PC-3 (cell line): ENCODE data around the gene EN1. TPM values are rescaled to one million over a fixed set of nuclear protein-coding genes. Genes with fewer than 3 reads are reported as not detected.

Experiments
- ATAC-seq: fragments of 200-7000 bp; cut with Tn5 transposase; 2 replicates; pipeline ENCODE4 v1.9.1; 2020; ENCODE audit warnings: mild to moderate bottlenecking, moderate library complexity
- BruUV-seq: library from RNA; stranded (reverse); fragments of 400-500 nt; replicated peaks from 2 replicates; lab custom pipeline; 2021; lab: Mats Ljungman, UMichigan
- CTCF ChIA-PET: fragments of 300-600 bp; sonication (Branson Sonifier 250); formaldehyde crosslinking; loops from one replicate; lab custom pipeline; 2022; ENCODE audit warnings: antibody characterized with exemption; lab: Charles Lee
- POLR2A ChIA-PET: fragments of 300-600 bp; sonication (Branson Sonifier 250); formaldehyde crosslinking; loops from one replicate; lab custom pipeline; 2022; ENCODE audit warnings: antibody characterized with exemption; ENCODE audit not compliant: unreplicated experiment; lab: Charles Lee
- DNase-seq: peaks from one replicate; pipeline ENCODE4 v3.0.0-alpha.2; 2015
- H2AFZ ChIP-seq: fragments of 300-600 bp; sonication (generic); 2 replicates; pipeline ENCODE4 v1.6.0; 2016; ENCODE audit warnings: antibody characterized with exemption, low read length
- H3F3A ChIP-seq: fragments of 300-600 bp; sonication (generic); one replicate; pipeline ENCODE4 v1.6.0; 2017; ENCODE audit warnings: antibody characterized with exemption, low read length, control low read depth, mild to moderate bottlenecking; ENCODE audit not compliant: unreplicated experiment
- H3K27ac ChIP-seq: fragments of 300-600 bp; sonication (generic); 2 replicates; pipeline ENCODE4 v1.5.1; 2016; ENCODE audit warnings: mild to moderate bottlenecking, low read length
- H3K27me3 ChIP-seq: fragments of 300-600 bp; sonication (generic); 2 replicates; pipeline ENCODE4 v1.6.1; 2016; ENCODE audit warnings: low read length, mixed read lengths
- H3K36me3 ChIP-seq: fragments of 300-600 bp; sonication (generic); 2 replicates; pipeline ENCODE4 v1.6.1; 2016; ENCODE audit warnings: low read depth, mixed run types, low read length, mixed read lengths
- H3K4me1 ChIP-seq: fragments of 300-600 bp; sonication (generic); 2 replicates; pipeline ENCODE4 v1.5.1; 2016; ENCODE audit warnings: low read length; ENCODE audit not compliant: insufficient read depth
- H3K4me2 ChIP-seq: fragments of 300-600 bp; sonication (generic); 2 replicates; pipeline ENCODE4 v1.6.0; 2016; ENCODE audit warnings: low read length
- H3K4me3 ChIP-seq: fragments of 300-600 bp; sonication (generic); 2 replicates; pipeline ENCODE4 v1.5.1; 2016; ENCODE audit warnings: mild to moderate bottlenecking, low read length, mixed read lengths
- H3K79me2 ChIP-seq: fragments of 300-600 bp; sonication (generic); 2 replicates; pipeline ENCODE4 v1.6.1; 2017; ENCODE audit warnings: low read length, mixed read lengths
- H3K9ac ChIP-seq: fragments of 300-600 bp; sonication (generic); 2 replicates; pipeline ENCODE4 v1.6.0; 2016; ENCODE audit warnings: mild to moderate bottlenecking, low read length
- H3K9me2 ChIP-seq: fragments of 300-600 bp; sonication (generic); replicated peaks from 2 replicates; pipeline ENCODE4 v1.6.1; 2016; ENCODE audit warnings: mixed run types, low read length, mixed read lengths
- H3K9me3 ChIP-seq: fragments of 300-600 bp; sonication (generic); 2 replicates; pipeline ENCODE4 v1.6.1; 2016; ENCODE audit warnings: low read length, mixed read lengths
- H4K20me1 ChIP-seq: fragments of 300-600 bp; sonication (generic); 2 replicates; pipeline ENCODE4 v1.6.1; 2016; ENCODE audit warnings: low read length, mixed read lengths
- CTCF ChIP-seq: fragments of 300-600 bp; sonication (generic); conservative IDR thresholded peaks from 2 replicates; pipeline ENCODE4 v1.5.1; 2017; ENCODE audit warnings: antibody characterized with exemption, low read depth, mild to moderate bottlenecking, low read length
- EZH2 ChIP-seq: fragments of 300-600 bp; sonication (generic); IDR thresholded peaks from one replicate; pipeline ENCODE4 v1.6.1; 2017; ENCODE audit warnings: antibody characterized with exemption, mild to moderate bottlenecking, low read length; ENCODE audit not compliant: unreplicated experiment
- EZH2phosphoT487 ChIP-seq: fragments of 300-600 bp; sonication (generic); IDR thresholded peaks from 2 replicates; pipeline ENCODE4 v1.6.1; 2018; ENCODE audit warnings: mild to moderate bottlenecking, antibody characterized with exemption, low read length, borderline replicate concordance
- intact Hi-C: fragments of 100-400 bp; cut with micrococcal nuclease; formaldehyde crosslinking; loops from 2 replicates; pipeline ENCODE4 v1.9.0; 2023
- total RNA-seq: library from RNA; depleted of rRNA; stranded (reverse); fragments of >200 nt; gene quantifications from 2 replicates; pipeline ENCODE4 v1.2.3, GENCODE V29; 2014

EN1 gene
- total RNA-seq, 1 experiment from 2014 or later, result 3.2 TPM

GRCh38 chr2:118845005-118845521, 2.4 kb downstream of the EN1 start:
- no peak for ATAC-seq
- Histone ChIP-seq H3K4me3 (no peak overlapping the region), H3K9ac (no peak overlapping the region), H2AFZ (no peak overlapping the region), H3K9me3 (no peaks in the 10 kb centered on the region), H3K36me3 (no peaks in the 10 kb centered on the region), H3K4me1 (no peaks in the 10 kb centered on the region), H3K4me2 (no peak overlapping the region), H3F3A (no peaks in the 10 kb centered on the region), H3K27ac (no peak overlapping the region), H3K9me2 (no peaks in the 10 kb centered on the region), H3K27me3 (peaks cover 10% of the 10 kb centered on the region; the same call in 1 of the 2 replicates), H3K79me2 (0 out of 2 replicates have a peak, but pooled peaks cover 7% of the 10 kb centered on the region), H4K20me1 (no peaks in the 10 kb centered on the region)
- intact Hi-C loops, result loop anchor here (5.0 kb wide), 1 partner anchor 123 kb away; no protein-coding TSS in a partner anchor
- POLR2A ChIA-PET, result no interaction called here
- TF ChIP-seq EZH2phosphoT487 (no peak), CTCF (no peak), EZH2 (no peak)
- no TSS peak for BruUV-seq
- no peak for DNase-seq
- CTCF ChIA-PET, result no interaction called here

GRCh38 chr2:118844261-118845004, 3.0 kb downstream of the EN1 start:
- Histone ChIP-seq H3K9ac (no peak overlapping the region), H3K9me3 (no peaks in the 10 kb centered on the region), H3K27me3 (peaks cover 10% of the 10 kb centered on the region; the same call in 1 of the 2 replicates), H3K4me3 (no peak overlapping the region), H3K4me2 (no peak overlapping the region), H4K20me1 (no peaks in the 10 kb centered on the region), H3K4me1 (no peaks in the 10 kb centered on the region), H2AFZ (no peak overlapping the region), H3K79me2 (0 out of 2 replicates have a peak, but pooled peaks cover 7% of the 10 kb centered on the region), H3F3A (no peaks in the 10 kb centered on the region), H3K36me3 (no peaks in the 10 kb centered on the region), H3K9me2 (no peaks in the 10 kb centered on the region), H3K27ac (no peak overlapping the region)
- intact Hi-C loops, result loop anchor here (5.0 kb wide), 1 partner anchor 122 kb away; no protein-coding TSS in a partner anchor
- BruUV-seq, result no TSS peak
- DNase-seq (no peak), ATAC-seq (no peak)
- TF ChIP-seq CTCF (no peak), EZH2phosphoT487 (no peak), EZH2 (no peak)
- POLR2A ChIA-PET, result no interaction called here
- CTCF ChIA-PET, result no interaction called here
